Suprapubic skin (tissue), 3 donors: ENCODE measurements around the gene DPYD.

Source experiments
- CTCF ChIP-seq, 2 donors: fragments of 200-600 bp in 1 of 2; fragments of 450-650 bp in 1 of 2; sonication (generic) in 1 of 2; IDR thresholded peaks; one replicate each; pipeline ENCODE4 v1.5.1; 2016 to 2019; ENCODE audit warnings: antibody characterized with exemption in 2 of 2, mild to moderate bottlenecking in 1 of 2, moderate library complexity in 1 of 2
- EP300 ChIP-seq: sonication (generic); formaldehyde crosslinking; IDR thresholded peaks from one replicate; pipeline ENCODE4 v1.6.1; 2017; ENCODE audit warnings: antibody characterized with exemption

GRCh38 chr1:97094247-97094972, 826.4 kb downstream of the DPYD start:
- TF ChIP-seq CTCF (IDR thresholded peaks at IDR 0.05) (no peak), EP300 (no peak)
